ENCODE measurements around the gene GAL3ST2.

The GAL3ST2 gene

DNA sequence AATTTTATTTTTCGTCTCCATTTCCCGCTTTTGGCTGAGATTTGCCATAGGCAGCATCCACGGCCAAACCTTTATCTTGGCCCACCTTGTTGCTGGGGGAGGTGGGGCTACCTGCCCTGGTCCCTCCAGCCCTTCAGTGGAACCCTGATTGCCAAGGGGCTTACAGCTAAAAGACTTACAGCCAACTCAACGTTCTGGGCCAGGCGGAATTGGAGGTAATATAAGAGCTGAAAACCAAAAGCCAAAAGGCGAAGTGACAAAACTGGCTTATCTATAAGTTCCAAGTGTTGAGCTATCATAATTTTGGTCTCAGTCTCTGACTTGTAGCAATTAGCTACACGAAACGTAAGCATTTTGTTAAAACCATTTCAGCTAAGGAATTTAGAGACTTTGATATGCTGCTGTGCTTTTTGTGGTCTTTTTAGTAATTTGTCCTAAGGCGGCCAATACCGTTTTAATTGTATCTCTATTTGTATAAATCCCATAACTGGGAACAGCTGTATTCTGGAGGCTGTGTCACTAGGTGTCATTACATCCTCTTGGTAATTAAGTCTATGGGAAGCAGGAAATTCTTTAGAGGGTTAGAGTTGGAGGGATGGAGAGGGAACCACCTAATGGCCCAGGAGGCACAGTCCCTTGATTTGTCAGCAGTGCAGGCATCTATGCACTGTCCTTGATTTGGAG lies 58.0 kb downstream of the GAL3ST2 start:
- H3K36me3 Mint-ChIP-seq (ENCODE audit: low read depth) = no peaks in the 10 kb centered on the region
- H3K4me3 Mint-ChIP-seq = no peak overlapping the region
- no peak for DNase-seq
- H3K9me3 Mint-ChIP-seq = peaks cover 50% of the 10 kb centered on the region
- peaks cover 15% of the 10 kb centered on the region for H3K4me1 Mint-ChIP-seq
- TF ChIP-seq, protein P1, sequence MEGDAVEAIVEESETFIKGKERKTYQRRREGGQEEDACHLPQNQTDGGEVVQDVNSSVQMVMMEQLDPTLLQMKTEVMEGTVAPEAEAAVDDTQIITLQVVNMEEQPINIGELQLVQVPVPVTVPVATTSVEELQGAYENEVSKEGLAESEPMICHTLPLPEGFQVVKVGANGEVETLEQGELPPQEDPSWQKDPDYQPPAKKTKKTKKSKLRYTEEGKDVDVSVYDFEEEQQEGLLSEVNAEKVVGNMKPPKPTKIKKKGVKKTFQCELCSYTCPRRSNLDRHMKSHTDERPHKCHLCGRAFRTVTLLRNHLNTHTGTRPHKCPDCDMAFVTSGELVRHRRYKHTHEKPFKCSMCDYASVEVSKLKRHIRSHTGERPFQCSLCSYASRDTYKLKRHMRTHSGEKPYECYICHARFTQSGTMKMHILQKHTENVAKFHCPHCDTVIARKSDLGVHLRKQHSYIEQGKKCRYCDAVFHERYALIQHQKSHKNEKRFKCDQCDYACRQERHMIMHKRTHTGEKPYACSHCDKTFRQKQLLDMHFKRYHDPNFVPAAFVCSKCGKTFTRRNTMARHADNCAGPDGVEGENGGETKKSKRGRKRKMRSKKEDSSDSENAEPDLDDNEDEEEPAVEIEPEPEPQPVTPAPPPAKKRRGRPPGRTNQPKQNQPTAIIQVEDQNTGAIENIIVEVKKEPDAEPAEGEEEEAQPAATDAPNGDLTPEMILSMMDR (IDR thresholded peaks at IDR 0.05) = no peak
- peaks cover 10% of the 10 kb centered on the region for H3K27me3 Mint-ChIP-seq (ENCODE audit: low read depth, poor library complexity)
- H3K27ac Mint-ChIP-seq = no peak overlapping the region

DNA sequence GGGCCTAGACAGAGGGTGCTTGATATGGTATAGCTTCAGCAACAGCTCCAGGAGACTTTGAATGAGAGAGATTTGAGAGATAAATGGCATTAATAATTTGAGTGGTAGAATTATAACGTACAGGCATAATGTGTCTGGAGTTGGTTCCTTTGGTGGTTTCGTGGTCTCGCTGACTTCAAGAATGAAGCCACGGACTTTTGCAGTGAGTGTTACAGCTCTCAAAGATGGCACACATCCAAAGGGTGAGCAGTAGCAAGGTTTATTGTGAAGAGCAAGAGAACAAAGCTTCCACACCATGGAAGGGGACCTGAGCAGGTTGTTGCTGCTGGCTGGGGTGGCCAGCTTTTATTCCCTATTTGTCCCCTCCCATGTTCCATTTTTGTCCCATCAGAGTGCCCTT lies 59.0 kb downstream of the GAL3ST2 start:
- no peak overlapping the region for H3K4me3 Mint-ChIP-seq
- DNase-seq = no peak
- H3K27ac Mint-ChIP-seq = no peak overlapping the region
- peaks cover 45% of the 10 kb centered on the region for H3K9me3 Mint-ChIP-seq
- no peaks in the 10 kb centered on the region for H3K36me3 Mint-ChIP-seq (ENCODE audit: low read depth)
- H3K4me1 Mint-ChIP-seq = peaks cover 15% of the 10 kb centered on the region
- TF ChIP-seq, protein P1 (IDR thresholded peaks at IDR 0.05) = no peak
- peaks cover 7% of the 10 kb centered on the region for H3K27me3 Mint-ChIP-seq (ENCODE audit: low read depth, poor library complexity)

DNA sequence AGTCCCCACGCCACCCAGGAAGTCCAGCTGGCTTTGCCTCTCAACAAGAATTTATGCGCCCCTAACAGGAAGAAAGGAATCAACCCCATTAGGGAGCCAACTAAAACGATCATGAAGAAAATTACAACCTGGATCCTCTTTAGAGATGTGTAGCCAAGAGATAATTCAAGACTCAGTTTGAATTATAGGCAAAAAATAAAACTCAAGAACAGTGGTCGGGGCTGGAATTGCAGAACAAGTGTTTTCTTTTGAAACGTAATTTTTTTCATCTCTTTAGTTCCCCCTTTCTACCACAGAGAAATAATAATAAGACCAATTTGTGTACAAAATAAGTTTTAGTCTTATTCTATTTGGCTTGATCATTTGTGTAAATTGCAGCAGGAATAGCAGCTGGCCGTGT lies 59.7 kb downstream of the GAL3ST2 start:
- no peak overlapping the region for H3K27ac Mint-ChIP-seq

DNA sequence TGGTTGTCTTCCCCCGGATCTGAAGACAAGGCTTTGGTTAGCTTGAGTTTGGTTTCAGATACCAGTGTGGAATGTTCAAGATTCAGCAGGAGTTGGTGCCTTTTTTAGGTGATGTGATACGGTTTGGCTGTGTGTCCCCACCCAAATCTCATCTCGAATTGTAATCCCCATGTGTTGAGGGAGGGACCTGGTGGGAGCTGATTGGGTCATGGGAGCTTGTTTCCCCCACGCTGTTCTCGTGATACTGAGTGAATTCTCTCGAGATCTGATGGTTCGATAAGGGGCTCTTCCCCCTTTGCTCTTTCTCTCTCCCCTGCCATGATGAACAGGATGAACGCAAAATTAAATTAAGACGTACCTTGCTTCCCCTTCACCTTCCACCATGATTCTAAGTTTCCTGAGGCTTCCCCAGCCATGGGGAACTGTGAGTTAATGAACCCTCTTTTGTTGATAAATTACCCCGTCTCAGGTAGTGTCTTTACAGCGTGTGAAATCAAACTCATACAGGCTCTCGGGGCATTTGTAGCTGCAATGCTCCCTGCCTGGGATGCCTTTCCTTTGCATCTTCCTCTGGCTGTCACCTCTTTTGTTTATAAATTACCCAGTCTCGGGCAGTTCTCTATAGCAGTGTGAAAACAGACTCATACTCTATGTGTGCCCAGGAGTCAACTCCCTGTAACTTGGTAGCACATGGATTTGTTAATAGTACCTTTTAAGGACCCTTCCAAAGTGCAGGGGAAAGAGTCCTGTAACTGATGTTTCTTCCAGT lies 60.8 kb downstream of the GAL3ST2 start:
- Mint-ChIP-seq H3K9me3 (peaks cover 34% of the 10 kb centered on the region), H3K4me3 (no peak overlapping the region), H3K36me3 (ENCODE audit: low read depth) (no peaks in the 10 kb centered on the region), H3K27me3 (ENCODE audit: low read depth, poor library complexity) (peaks cover 10% of the 10 kb centered on the region), H3K27ac (peak overlapping the region; percentile 81), H3K4me1 (peaks cover 20% of the 10 kb centered on the region)
- TF ChIP-seq, protein P1 (IDR thresholded peaks at IDR 0.05) = no peak
- DNase-seq = no peak

More for the DNA sequence above, 59.7 kb downstream of the GAL3ST2 start:
- Mint-ChIP-seq H3K4me1 (peaks cover 17% of the 10 kb centered on the region), H3K9me3 (peaks cover 40% of the 10 kb centered on the region), H3K36me3 (ENCODE audit: low read depth) (no peaks in the 10 kb centered on the region), H3K4me3 (no peak overlapping the region), H3K27me3 (ENCODE audit: low read depth, poor library complexity) (peaks cover 7% of the 10 kb centered on the region)
- TF ChIP-seq, protein P1 (IDR thresholded peaks at IDR 0.05) = no peak
- no peak for DNase-seq

DNA sequence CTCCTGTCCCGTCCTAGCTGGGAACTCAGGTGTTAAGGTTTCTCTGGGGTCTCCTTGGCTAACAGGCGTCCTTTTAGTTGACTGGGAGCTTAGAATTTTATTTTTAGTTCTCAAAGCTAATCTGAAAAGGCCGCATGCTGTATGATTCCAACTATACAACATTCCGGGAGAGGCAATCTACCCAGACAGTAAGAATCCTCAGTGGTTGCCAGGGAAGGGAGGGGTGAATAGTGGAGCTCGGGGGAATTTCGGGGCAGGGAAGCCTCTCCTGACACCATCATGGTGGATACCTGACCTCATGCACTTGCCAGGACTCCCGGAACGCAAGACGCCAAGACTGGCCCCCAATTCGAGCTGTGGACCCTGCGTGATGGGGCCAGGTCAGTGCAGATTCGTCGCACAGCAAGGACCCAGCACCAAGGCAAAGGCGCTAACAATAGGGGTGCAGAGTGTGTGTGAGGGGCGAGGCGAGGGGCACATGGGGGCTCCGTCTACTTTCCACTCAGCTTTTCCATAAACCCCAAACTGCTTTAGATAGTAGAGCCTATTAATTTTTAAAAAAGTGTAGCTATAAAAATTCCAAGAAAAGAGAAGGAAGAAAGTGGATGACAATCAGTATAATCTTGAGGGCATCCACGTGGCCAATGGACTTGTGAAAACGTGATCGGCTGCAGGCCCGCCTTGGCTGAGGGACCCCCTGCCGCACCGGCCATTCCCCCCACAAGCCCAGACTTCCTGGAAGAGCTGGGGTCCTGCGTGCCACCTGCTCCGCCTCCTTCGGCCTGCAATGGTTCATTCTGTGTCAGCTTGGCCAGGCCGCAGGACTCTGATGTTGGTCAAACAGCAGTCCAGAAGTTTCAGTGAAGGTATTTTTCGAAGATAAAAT lies 64.8 kb downstream of the GAL3ST2 start:
- Mint-ChIP-seq H3K27me3 (ENCODE audit: low read depth, poor library complexity) (peaks cover 35% of the 10 kb centered on the region), H3K9me3 (peaks cover 11% of the 10 kb centered on the region), H3K36me3 (ENCODE audit: low read depth) (no peaks in the 10 kb centered on the region), H3K4me1 (peaks cover 39% of the 10 kb centered on the region), H3K4me3 (no peak overlapping the region), H3K27ac (no peak overlapping the region)
- no peak for DNase-seq
- TF ChIP-seq, protein P1 (IDR thresholded peaks at IDR 0.05) = no peak
